LoVo (cell line): Measurements from ENCODE around the gene GAGE12J.
"Not testable (repeated sequence)": the region's sequence is repeated elsewhere in the genome, so short reads cannot be mapped to it uniquely, and the experiment has no call there.

Source experiments
- DNase-seq: peaks from one replicate; pipeline ENCODE4 v3.0.0-alpha.2; 2016; ENCODE audit warnings: low spot score

GAGE12J gene

GRCh38 chrX:49310371-49310770, 11.5 kb upstream of the GAGE12J start:
- no peak for DNase-seq

- no peak for DNase-seq
Observed at GRCh38 chrX:49312176-49312575, 9.7 kb upstream of the GAGE12J start.

- no peak for DNase-seq
Observed at GRCh38 chrX:49316085-49316484, 5.8 kb upstream of the GAGE12J start.

GRCh38 chrX:49322266-49322665, 429 bp downstream of the GAGE12J start:
- DNase-seq, result not testable (repeated sequence)

DNA sequence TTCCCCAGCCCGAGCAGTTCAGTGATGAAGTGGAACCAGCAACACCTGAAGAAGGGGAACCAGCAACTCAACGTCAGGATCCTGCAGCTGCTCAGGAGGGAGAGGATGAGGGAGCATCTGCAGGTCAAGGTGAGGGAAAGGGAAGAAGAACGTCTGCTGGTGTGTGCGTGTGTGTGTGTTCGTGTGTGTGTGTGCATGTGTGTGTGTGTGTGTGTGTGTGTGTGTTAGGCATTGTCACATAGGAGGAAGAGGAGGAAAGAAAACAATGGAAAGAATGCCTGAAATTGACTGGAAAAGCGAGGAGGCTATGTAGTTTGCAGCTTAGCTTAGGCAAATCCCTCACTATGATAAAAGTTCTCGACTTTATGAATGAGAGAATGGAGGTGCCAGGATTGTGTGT, 1.9 kb downstream of the GAGE12J start:
- DNase-seq, result not testable (repeated sequence)

GRCh38 chrX:49330421-49330820, 8.6 kb downstream of the GAGE12J start:
- not testable (repeated sequence) for DNase-seq

- not testable (repeated sequence) for DNase-seq
Observed at GRCh38 chrX:49331282-49331681, 9.4 kb downstream of the GAGE12J start, which contains the start of gene GAGE13. TSS of gene GAGE13 (plus strand) at chrX:49331582. CDS start at chrX:49332738, 1,156 bp downstream.

DNA sequence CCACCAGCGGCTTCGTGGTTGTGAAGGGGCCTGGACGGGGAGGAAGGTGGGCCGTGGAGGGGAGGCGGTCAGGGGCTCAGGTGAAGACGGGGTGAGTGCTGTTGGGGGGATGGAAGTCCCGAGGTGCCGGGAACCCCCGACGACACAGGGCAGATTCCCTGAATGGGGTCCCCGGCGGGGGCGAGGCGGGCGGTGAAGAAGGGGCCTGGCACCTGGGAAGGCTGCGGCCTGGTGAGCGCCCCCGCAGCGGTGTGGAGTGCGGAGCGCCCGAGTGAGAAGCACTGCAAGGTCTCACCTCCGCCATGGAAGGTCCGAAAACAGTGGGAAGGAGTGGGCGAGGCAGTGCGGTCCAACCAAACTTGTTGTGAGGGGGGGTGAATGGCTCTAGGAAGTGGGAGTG, 10.0 kb downstream of the GAGE12J start:
- DNase-seq, result not testable (repeated sequence)

DNA sequence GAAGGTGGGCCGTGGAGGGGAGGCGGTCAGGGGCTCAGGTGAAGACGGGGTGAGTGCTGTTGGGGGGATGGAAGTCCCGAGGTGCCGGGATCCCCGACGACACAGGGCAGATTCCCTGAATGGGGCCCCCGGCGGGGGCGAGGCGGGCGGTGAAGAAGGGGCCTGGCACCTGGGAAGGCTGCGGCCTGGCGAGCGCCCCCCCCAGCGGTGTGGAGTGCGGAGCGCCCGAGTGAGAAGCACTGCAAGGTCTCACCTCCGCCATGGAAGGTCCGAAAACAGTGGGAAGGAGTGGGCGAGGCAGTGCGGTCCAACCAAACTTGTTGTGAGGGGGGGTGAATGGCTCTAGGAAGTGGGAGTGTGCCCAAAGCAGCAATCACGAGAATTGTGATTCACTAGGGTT, 19.6 kb downstream of the GAGE12J start:
- not testable (repeated sequence) for DNase-seq

DNA sequence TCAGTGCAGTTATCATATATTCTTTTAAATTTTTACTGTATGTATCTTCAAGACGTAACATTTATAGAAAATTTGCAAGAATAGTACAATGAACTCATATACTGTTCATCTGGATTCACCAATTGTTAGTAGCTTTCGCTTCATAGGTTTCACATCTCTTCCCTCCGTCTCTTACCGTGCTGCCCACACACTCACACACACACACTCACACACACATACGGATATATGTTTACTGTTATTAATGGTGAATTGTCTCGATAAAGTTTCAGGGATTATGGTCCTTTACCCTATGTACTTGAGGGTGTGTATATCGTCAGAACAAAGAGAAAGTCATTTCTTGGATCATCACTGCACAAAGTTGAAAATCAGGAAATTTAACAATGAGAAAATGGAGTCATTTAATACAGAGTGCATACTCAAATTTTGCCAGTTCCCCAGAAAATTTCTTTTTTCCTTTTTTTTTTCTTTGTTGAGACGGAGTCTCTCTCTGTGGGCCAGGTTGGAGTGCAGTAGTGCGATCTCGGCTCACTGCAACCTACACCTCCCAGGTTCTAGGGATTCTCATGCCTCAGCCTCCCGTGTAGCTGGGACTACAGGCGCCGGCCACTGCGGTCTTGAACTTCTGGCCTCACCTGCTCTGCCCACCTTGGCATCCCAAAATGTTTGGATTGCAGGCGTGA, 22.8 kb downstream of the GAGE12J start:
- not testable (repeated sequence) for DNase-seq

GRCh38 chrX:49345402-49345801, 23.6 kb downstream of the GAGE12J start:
- not testable (repeated sequence) for DNase-seq

DNA sequence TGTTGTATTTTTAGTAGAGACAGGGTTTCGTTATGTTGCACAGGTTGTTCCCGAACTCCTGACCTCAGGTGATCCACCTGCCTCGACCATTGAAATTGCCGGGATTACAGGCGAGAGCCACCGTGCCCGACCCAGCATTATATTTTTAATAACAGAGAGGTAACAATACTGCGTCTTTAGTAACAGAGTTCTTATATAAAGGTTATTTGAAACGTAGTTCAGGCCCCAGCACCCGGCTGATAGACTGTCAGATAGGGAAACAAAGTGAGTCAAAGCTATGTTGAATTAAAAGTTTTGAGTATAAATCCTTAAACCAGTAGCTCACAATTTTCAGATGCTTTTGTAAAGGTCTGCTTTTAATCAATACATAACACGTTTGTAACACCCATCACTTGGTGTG, 24.3 kb downstream of the GAGE12J start:
- not testable (repeated sequence) for DNase-seq
